ENCODE data around the gene COL27A1. TPM values are rescaled to one million over a fixed set of nuclear protein-coding genes. Genes with fewer than 3 reads are reported as not detected.

Gene COL27A1
- total RNA-seq, 1 donor from 2014 or later, result 6.4 TPM

GRCh38 chr9:114210136-114210535 is 54.8 kb downstream of the COL27A1 start:
- DNase-seq, result no peak
- H3K27ac ChIP-seq (replicated peaks), result no peak overlapping the region
- H3K36me3 ChIP-seq, result no peaks in the 10 kb centered on the region
- H3K4me3 ChIP-seq, result no peak overlapping the region
- peaks cover 87% of the 10 kb centered on the region for H3K4me1 ChIP-seq
- H3K27me3 ChIP-seq (ENCODE audit: low read depth), result no peaks in the 10 kb centered on the region
- TF ChIP-seq, protein P1, sequence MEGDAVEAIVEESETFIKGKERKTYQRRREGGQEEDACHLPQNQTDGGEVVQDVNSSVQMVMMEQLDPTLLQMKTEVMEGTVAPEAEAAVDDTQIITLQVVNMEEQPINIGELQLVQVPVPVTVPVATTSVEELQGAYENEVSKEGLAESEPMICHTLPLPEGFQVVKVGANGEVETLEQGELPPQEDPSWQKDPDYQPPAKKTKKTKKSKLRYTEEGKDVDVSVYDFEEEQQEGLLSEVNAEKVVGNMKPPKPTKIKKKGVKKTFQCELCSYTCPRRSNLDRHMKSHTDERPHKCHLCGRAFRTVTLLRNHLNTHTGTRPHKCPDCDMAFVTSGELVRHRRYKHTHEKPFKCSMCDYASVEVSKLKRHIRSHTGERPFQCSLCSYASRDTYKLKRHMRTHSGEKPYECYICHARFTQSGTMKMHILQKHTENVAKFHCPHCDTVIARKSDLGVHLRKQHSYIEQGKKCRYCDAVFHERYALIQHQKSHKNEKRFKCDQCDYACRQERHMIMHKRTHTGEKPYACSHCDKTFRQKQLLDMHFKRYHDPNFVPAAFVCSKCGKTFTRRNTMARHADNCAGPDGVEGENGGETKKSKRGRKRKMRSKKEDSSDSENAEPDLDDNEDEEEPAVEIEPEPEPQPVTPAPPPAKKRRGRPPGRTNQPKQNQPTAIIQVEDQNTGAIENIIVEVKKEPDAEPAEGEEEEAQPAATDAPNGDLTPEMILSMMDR (IDR thresholded peaks at IDR 0.05; ENCODE audit: borderline replicate concordance), result no peak
- H3K9me3 ChIP-seq (replicated peaks), result no peaks in the 10 kb centered on the region
- intact Hi-C loops (cut with micrococcal nuclease), result no loop called here

- intact Hi-C loops (cut with micrococcal nuclease), result no loop called here
- H3K9me3 ChIP-seq (replicated peaks), result no peaks in the 10 kb centered on the region
- H3K27ac ChIP-seq (replicated peaks), result no peak overlapping the region
- H3K36me3 ChIP-seq, result no peaks in the 10 kb centered on the region
- no peaks in the 10 kb centered on the region for H3K27me3 ChIP-seq (ENCODE audit: low read depth)
- H3K4me3 ChIP-seq, result no peak overlapping the region
- peaks cover 87% of the 10 kb centered on the region for H3K4me1 ChIP-seq
- TF ChIP-seq, protein P1 (IDR thresholded peaks at IDR 0.05; ENCODE audit: borderline replicate concordance), result no peak
- DNase-seq, result no peak
Measured at GRCh38 chr9:114210691-114211276, 55.4 kb downstream of the COL27A1 start.

DNA sequence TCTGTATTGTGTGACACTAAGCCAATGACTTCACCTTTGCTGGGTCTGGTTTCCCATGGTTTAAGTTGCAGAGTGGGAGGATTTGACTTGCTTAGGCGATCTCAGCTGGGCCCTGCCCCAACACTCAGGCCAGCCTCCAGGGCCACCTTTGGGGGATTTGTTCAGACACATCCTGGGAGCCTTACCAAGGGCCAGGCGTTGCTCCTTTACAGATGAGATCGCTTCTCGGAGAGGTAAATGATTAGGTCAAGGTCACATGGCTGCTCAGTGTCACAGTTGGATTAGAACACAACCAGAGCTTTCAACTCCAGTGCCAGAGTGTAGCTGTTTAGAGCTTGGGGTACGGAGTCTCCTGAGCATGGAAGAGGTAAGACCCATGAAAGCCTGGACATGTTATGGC is 57.5 kb downstream of the COL27A1 start:
- peaks cover 74% of the 10 kb centered on the region for H3K4me1 ChIP-seq
- intact Hi-C loops (cut with micrococcal nuclease), result no loop called here
- H3K36me3 ChIP-seq, result no peaks in the 10 kb centered on the region

GRCh38 chr9:114213566-114213965 is 58.2 kb downstream of the COL27A1 start:
- Histone ChIP-seq H3K4me1 (peaks cover 67% of the 10 kb centered on the region), H3K9me3 (replicated peaks) (no peaks in the 10 kb centered on the region), H3K27me3 (ENCODE audit: low read depth) (no peaks in the 10 kb centered on the region), H3K4me3 (no peak overlapping the region), H3K36me3 (no peaks in the 10 kb centered on the region), H3K27ac (replicated peaks) (peak overlapping the region; percentile 29)
- no peak for DNase-seq
- intact Hi-C loops (cut with micrococcal nuclease), result no loop called here
- TF ChIP-seq, protein P1 (IDR thresholded peaks at IDR 0.05; ENCODE audit: borderline replicate concordance), result no peak

More for the DNA sequence above, 57.5 kb downstream of the COL27A1 start:
- Histone ChIP-seq H3K27me3 (ENCODE audit: low read depth) (no peaks in the 10 kb centered on the region), H3K4me3 (no peak overlapping the region), H3K9me3 (replicated peaks) (no peaks in the 10 kb centered on the region), H3K27ac (replicated peaks) (no peak overlapping the region)
- DNase-seq, result no peak
- TF ChIP-seq, protein P1 (IDR thresholded peaks at IDR 0.05; ENCODE audit: borderline replicate concordance), result no peak

DNA sequence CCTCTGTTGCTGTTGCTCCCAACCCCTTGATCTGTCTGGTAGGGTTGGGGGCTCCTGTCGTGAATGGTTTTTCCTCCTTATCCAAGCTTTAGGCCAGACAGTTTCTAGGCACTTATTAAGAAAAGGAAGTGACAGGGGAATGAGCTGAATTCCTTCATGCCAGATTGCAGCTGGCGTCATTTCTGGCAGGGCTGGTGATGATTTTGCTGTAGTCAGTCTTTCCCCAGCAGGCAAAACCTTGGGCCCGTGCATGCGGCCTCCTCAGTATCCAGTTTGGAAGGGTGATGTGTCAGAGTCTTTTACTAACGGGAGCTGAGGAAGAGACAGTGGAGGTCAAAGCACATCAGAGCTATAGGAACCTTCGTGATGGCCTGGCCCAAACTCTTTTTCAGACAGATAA is 58.8 kb downstream of the COL27A1 start:
- no peak overlapping the region for H3K4me3 ChIP-seq
- peaks cover 61% of the 10 kb centered on the region for H3K4me1 ChIP-seq
- H3K36me3 ChIP-seq, result no peaks in the 10 kb centered on the region
- peak; percentile 60 for DNase-seq
- H3K9me3 ChIP-seq (replicated peaks), result no peaks in the 10 kb centered on the region
- TF ChIP-seq, protein P1 (IDR thresholded peaks at IDR 0.05; ENCODE audit: borderline replicate concordance), result no peak
- peak overlapping the region; percentile 29 for H3K27ac ChIP-seq (replicated peaks)
- intact Hi-C loops (cut with micrococcal nuclease), result no loop called here
- no peaks in the 10 kb centered on the region for H3K27me3 ChIP-seq (ENCODE audit: low read depth)
